Subcutaneous adipose tissue (tissue), 4 donors: ENCODE data around the gene SLC16A12. TPM values are rescaled to one million over a fixed set of nuclear protein-coding genes. Genes with fewer than 3 reads are reported as not detected.

ENCODE experiments used
- total RNA-seq, 4 donors: library from RNA; depleted of rRNA; stranded (reverse); fragments of >200 nt; gene quantifications; one replicate each; pipeline ENCODE4 v1.1.0, GENCODE V29; 2016
- TF ChIP-seq, protein P1 (sequence below): fragments of 450-650 bp; IDR thresholded peaks from one replicate; pipeline ENCODE4 v1.5.1; 2016; ENCODE audit warnings: low read depth, mild to moderate bottlenecking, control low read depth, antibody characterized with exemption, moderate library complexity

The SLC16A12 gene, protein sequence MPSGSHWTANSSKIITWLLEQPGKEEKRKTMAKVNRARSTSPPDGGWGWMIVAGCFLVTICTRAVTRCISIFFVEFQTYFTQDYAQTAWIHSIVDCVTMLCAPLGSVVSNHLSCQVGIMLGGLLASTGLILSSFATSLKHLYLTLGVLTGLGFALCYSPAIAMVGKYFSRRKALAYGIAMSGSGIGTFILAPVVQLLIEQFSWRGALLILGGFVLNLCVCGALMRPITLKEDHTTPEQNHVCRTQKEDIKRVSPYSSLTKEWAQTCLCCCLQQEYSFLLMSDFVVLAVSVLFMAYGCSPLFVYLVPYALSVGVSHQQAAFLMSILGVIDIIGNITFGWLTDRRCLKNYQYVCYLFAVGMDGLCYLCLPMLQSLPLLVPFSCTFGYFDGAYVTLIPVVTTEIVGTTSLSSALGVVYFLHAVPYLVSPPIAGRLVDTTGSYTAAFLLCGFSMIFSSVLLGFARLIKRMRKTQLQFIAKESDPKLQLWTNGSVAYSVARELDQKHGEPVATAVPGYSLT
- 1 to 10 TPM; 1.0 to 8.9 (median 4.2) TPM for total RNA-seq

DNA sequence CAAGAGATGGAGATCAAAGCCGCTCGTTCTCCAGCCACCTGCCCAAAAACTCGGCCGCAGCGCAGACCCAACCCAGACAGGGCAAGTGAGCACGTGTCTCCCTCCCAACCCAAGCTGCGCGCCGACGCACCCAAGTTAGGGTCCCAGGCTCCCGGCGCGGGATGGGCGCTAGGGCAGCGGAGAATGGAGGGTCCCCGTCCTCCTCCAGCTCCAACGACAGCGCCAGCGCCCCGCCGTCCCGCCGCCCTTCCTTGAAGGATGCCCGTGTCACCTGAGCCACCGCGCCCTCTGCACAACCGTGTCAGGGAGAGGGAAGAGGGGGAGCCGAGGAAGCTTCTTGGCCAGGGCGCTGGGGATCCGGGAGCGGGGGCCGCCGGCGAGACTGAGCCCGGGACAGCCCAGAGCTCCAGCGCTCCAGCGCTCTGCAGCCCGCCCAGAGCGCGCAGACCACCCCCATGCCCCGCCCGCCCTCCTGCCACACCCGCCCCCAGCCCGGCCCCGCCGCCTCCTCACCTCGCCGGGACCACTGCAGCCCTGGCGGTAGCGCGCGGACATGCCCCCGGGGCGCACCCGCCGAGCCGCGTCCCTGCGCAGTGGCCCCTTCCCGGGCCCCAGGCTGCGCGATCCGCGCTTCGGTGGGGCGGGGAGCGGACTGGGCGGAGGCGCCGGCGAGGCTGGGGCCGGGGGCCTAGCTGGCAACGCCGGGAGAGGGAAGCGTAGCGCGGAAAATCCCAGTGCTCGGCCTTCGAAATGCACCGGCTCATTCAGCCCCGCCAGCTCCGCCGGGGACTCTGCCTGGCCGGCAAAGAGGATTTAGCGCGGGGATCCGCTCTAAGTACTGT is at the start of gene SLC16A12:
Gene SLC16A12 (minus strand): TSS at position 424 of the 842 bp plus-strand sequence. CDS start 73,016 bp downstream, outside the sequence.
- TF ChIP-seq, protein P1, sequence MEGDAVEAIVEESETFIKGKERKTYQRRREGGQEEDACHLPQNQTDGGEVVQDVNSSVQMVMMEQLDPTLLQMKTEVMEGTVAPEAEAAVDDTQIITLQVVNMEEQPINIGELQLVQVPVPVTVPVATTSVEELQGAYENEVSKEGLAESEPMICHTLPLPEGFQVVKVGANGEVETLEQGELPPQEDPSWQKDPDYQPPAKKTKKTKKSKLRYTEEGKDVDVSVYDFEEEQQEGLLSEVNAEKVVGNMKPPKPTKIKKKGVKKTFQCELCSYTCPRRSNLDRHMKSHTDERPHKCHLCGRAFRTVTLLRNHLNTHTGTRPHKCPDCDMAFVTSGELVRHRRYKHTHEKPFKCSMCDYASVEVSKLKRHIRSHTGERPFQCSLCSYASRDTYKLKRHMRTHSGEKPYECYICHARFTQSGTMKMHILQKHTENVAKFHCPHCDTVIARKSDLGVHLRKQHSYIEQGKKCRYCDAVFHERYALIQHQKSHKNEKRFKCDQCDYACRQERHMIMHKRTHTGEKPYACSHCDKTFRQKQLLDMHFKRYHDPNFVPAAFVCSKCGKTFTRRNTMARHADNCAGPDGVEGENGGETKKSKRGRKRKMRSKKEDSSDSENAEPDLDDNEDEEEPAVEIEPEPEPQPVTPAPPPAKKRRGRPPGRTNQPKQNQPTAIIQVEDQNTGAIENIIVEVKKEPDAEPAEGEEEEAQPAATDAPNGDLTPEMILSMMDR: no peak

DNA sequence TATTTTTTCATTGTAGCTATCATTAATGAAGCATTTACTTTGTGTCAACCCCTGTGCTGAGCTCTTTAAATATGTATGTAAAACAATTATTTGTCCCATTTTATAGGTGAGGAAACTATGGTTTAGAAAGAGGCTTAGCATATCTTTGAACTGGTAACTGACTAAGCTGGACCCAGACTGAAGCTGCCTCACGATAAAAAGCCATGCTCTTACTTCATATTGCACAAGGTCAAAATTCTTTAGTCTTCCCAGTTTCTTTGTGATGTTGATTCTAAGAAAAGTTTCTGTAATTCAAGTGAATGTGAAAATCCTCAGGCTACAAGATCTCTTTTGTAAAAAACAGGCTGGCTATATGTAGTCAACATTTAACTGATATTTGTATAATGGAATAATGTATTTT is 46.6 kb upstream of the SLC16A12 start:
- TF ChIP-seq, protein P1: no peak

DNA sequence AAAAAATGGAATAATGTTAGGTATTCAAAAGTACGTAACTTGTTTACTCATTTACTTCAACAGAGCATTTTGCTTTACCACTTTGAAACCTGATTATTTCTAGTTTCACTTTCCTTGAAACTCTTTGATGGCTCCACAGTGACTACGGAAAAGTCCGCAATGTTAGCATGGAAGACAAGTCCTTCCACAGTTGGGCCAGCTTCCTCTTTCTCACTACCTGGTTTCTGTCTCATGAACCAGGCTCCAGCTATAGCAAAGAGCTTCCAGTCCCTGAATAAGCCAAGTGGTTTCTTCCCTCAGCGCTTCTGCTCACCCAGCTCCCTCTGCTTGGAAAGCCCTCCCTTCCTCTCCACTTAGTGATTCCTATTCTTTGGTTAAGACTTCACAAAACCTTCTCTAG is 44.8 kb upstream of the SLC16A12 start:
- TF ChIP-seq, protein P1: no peak

DNA sequence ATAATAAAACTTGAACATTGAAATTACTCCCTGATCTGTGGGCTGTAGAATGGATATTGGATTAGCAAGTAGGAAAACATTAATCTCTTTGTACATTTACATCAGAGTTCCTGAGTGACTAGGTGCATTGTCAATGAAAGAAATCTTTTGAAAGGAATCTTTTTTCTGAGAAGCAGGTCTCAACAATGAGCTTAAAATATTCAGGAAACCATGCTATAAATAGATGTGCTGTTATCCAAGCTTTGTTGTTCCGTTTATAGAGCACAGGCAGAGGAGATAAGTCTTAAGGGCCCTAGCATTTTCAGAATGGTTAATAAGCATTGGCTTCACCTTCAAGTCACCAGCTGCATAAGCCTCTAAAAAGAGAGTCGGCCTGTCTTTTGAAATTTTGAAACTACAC is 41.3 kb upstream of the SLC16A12 start:
- TF ChIP-seq, protein P1: no peak

DNA sequence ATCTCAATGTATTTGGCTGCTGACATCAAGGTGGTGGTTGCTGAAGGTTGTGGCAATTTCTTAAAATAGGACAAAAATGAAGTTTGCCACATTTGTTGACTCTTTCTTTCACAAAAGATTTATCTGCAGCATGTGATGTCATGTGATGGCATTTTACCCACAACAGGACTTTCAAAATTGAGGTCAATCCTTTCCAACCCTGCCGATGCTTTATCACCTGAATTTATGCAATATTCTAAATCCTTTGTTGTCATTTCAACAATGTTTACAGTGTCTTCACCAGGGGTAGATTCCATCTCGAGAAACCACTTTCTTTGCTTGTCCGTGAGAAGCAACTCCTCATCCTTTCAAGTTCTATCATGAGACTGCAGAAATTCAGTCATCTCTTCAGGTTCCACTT is 40.6 kb upstream of the SLC16A12 start:
- TF ChIP-seq, protein P1: no peak

DNA sequence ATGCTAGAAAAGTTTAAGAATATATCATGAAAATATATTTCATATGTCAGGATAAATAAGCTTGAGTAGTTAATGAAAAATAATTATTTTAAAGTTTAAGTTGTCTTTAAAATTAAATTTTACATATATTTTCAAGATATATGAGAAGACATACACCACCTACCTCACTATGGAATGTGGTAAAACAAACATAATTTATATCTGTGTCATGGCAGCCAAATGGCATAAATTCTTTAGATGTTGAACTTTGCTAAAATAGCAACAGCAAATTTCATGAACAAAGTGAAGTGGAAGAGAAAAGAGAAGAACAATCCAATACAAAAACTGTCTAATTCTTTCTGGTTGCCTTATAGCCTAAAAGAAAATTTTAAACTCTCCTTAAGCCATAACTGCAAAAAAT is 39.6 kb upstream of the SLC16A12 start:
- TF ChIP-seq, protein P1: no peak

DNA sequence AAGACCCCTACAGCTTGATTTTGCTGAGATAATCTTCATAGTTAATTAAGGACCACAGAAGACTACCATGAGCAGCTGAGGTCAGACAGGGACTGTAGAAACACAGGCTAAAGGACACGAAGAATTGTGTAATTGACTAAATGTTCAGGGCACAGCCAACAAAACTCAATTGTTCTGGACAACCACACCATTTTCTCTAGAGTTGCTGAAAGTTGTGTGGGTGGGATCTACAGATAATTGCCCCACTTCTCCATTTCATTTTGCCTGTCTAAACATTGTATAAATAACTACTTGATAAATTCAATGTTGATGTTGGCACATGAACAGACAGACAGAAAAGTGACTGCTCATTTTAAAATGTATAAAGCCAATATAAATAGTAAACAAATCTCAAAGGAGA is 39.0 kb upstream of the SLC16A12 start:
- TF ChIP-seq, protein P1: no peak
